ENCODE measurements around the gene B9D2. TPM values are rescaled to one million over a fixed set of nuclear protein-coding genes. Genes with fewer than 3 reads are reported as not detected.
A peak's percentile ranks its signal among the peaks of the same experiment; 100 is the strongest.

Gene B9D2
- total RNA-seq, 1 donor from 2014 or later, result 4.6 TPM

- DNase-seq (ENCODE audit: extremely low spot score, unreplicated experiment), result peak; percentile 97
- Mint-ChIP-seq H3K27me3 (ENCODE audit: unreplicated experiment) (no peaks in the 10 kb centered on the region), H3K4me3 (ENCODE audit: unreplicated experiment) (peak overlapping the region; percentile 96), H3K36me3 (ENCODE audit: unreplicated experiment) (peaks cover 30% of the 10 kb centered on the region), H3K4me1 (ENCODE audit: unreplicated experiment) (peaks cover 51% of the 10 kb centered on the region), H3K9me3 (ENCODE audit: unreplicated experiment) (no peaks in the 10 kb centered on the region), H3K27ac (ENCODE audit: unreplicated experiment) (peak overlapping the region; percentile 100)
- peak; percentile 97 for TF ChIP-seq CTCF (IDR thresholded peaks at IDR 0.05)
Observed at GRCh38 chr19:41308450-41309179, 55.3 kb downstream of the B9D2 start.

- peaks cover 26% of the 10 kb centered on the region for H3K36me3 Mint-ChIP-seq (ENCODE audit: unreplicated experiment)
- H3K4me3 Mint-ChIP-seq (ENCODE audit: unreplicated experiment), result no peak overlapping the region
- H3K27ac Mint-ChIP-seq (ENCODE audit: unreplicated experiment), result peak overlapping the region; percentile 100
- DNase-seq (ENCODE audit: extremely low spot score, unreplicated experiment), result no peak
- TF ChIP-seq CTCF (IDR thresholded peaks at IDR 0.05), result no peak
- H3K9me3 Mint-ChIP-seq (ENCODE audit: unreplicated experiment), result no peaks in the 10 kb centered on the region
- H3K27me3 Mint-ChIP-seq (ENCODE audit: unreplicated experiment), result no peaks in the 10 kb centered on the region
- peaks cover 46% of the 10 kb centered on the region for H3K4me1 Mint-ChIP-seq (ENCODE audit: unreplicated experiment)
Observed at GRCh38 chr19:41307954-41308449, 55.9 kb downstream of the B9D2 start.

GRCh38 chr19:41307090-41307875, 56.7 kb downstream of the B9D2 start:
- DNase-seq (ENCODE audit: extremely low spot score, unreplicated experiment), result no peak
- TF ChIP-seq CTCF (IDR thresholded peaks at IDR 0.05), result no peak
- Mint-ChIP-seq H3K4me3 (ENCODE audit: unreplicated experiment) (no peak overlapping the region), H3K36me3 (ENCODE audit: unreplicated experiment) (peaks cover 29% of the 10 kb centered on the region), H3K27ac (ENCODE audit: unreplicated experiment) (peak overlapping the region; percentile 100), H3K27me3 (ENCODE audit: unreplicated experiment) (no peaks in the 10 kb centered on the region), H3K4me1 (ENCODE audit: unreplicated experiment) (peaks cover 39% of the 10 kb centered on the region), H3K9me3 (ENCODE audit: unreplicated experiment) (no peaks in the 10 kb centered on the region)

- no peaks in the 10 kb centered on the region for H3K27me3 Mint-ChIP-seq (ENCODE audit: unreplicated experiment)
- no peak for TF ChIP-seq CTCF (IDR thresholded peaks at IDR 0.05)
- peaks cover 27% of the 10 kb centered on the region for H3K4me1 Mint-ChIP-seq (ENCODE audit: unreplicated experiment)
- H3K4me3 Mint-ChIP-seq (ENCODE audit: unreplicated experiment), result no peak overlapping the region
- H3K9me3 Mint-ChIP-seq (ENCODE audit: unreplicated experiment), result no peaks in the 10 kb centered on the region
- no peak for DNase-seq (ENCODE audit: extremely low spot score, unreplicated experiment)
- H3K27ac Mint-ChIP-seq (ENCODE audit: unreplicated experiment), result no peak overlapping the region
- peaks cover 37% of the 10 kb centered on the region for H3K36me3 Mint-ChIP-seq (ENCODE audit: unreplicated experiment)
Observed at GRCh38 chr19:41305927-41306793, 57.8 kb downstream of the B9D2 start.

Data from osteocyte (in vitro differentiated cells).